ENCODE results near the gene GNPNAT1.

DNA sequence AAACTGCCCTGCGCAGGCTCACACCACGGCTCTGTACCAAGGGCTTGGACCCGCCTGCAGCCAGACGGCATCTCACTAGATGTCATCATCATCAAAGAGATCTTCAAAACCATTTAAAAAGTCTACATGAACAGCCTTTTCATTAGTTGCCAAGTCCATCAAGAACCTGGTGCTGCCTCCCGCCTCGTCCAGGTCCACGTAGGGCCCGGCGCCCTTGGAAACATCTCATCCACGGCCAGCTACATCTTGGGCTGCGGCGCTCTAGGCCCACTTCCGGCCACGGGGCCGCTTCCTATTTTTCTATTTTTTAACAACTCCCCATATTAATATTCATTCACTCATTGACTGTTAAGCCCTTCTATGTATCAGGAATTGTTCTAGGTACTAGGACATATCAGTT, 7.4 kb upstream of the GNPNAT1 start:
- no peak for TF ChIP-seq CTCF (conservative IDR thresholded peaks at IDR 0.05; ENCODE audit: low read length)
- no peak for TF ChIP-seq EZH2phosphoT487 (IDR thresholded peaks at IDR 0.05; ENCODE audit: borderline replicate concordance, low read depth, low read length)
